HG03280 (cell line): Measurements from ENCODE around the gene GHR.

Source experiments
- ATAC-seq: cut with Tn5 transposase; IDR thresholded peaks from one replicate; pipeline ENCODE4 v1.9.1; 2021; ENCODE audit warnings: mild to moderate bottlenecking, moderate library complexity; ENCODE audit not compliant: unreplicated experiment

Gene GHR

GRCh38 chr5:42461507-42461906 is 38.3 kb downstream of the GHR start:
- no peak for ATAC-seq

- ATAC-seq = no peak
Measured at GRCh38 chr5:42462083-42462482, 38.8 kb downstream of the GHR start.

GRCh38 chr5:42467572-42467971 is 44.3 kb downstream of the GHR start:
- no peak for ATAC-seq

GRCh38 chr5:42467981-42468524 is 44.8 kb downstream of the GHR start:
- no peak for ATAC-seq

- ATAC-seq = no peak
Measured at GRCh38 chr5:42483472-42484154, 60.4 kb downstream of the GHR start.

- no peak for ATAC-seq
Measured at GRCh38 chr5:42487077-42487476, 63.8 kb downstream of the GHR start.

- ATAC-seq = no peak
Measured at GRCh38 chr5:42487821-42488220, 64.6 kb downstream of the GHR start.

GRCh38 chr5:42490831-42491230 is 67.6 kb downstream of the GHR start:
- no peak for ATAC-seq

- ATAC-seq = no peak
Measured at GRCh38 chr5:42491699-42492098, 68.5 kb downstream of the GHR start.

GRCh38 chr5:42492974-42493373 is 69.7 kb downstream of the GHR start:
- no peak for ATAC-seq

- no peak for ATAC-seq
Measured at GRCh38 chr5:42494414-42494813, 71.2 kb downstream of the GHR start.

- no peak for ATAC-seq
Measured at GRCh38 chr5:42495914-42496313, 72.7 kb downstream of the GHR start.

- no peak for ATAC-seq
Measured at GRCh38 chr5:42496397-42497156, 73.3 kb downstream of the GHR start.

GRCh38 chr5:42498000-42498399 is 74.8 kb downstream of the GHR start:
- ATAC-seq = no peak

- ATAC-seq = no peak
Measured at GRCh38 chr5:42499016-42499415, 75.8 kb downstream of the GHR start.

- ATAC-seq = no peak
Measured at GRCh38 chr5:42500003-42500599, 76.9 kb downstream of the GHR start.

- no peak for ATAC-seq
Measured at GRCh38 chr5:42502613-42503470, 79.6 kb downstream of the GHR start.

GRCh38 chr5:42506662-42507061 is 83.4 kb downstream of the GHR start:
- ATAC-seq = no peak

GRCh38 chr5:42507451-42508097 is 84.3 kb downstream of the GHR start:
- ATAC-seq = no peak

GRCh38 chr5:42513246-42513645 is 90.0 kb downstream of the GHR start:
- ATAC-seq = no peak
